ENCODE measurements around the gene ODAD4. TPM values are rescaled to one million over a fixed set of nuclear protein-coding genes. Genes with fewer than 3 reads are reported as not detected.
"Not testable (repeated sequence)": the region's sequence is repeated elsewhere in the genome, so short reads cannot be mapped to it uniquely, and the experiment has no call there.

ODAD4 gene
- total RNA-seq, 3 donors from 2014 or later (not counting 1 experiment from before 2014, with no cell fraction given), result 0.70 to 2.9 (median 0.95) TPM

- Mint-ChIP-seq H3K27me3 (ENCODE audit: low read depth in 2 of 2) (no peaks in the 10 kb centered on the region), H3K4me3 (no peak overlapping the region), H3K4me1 (peaks cover 39 to 40% of the 10 kb centered on the region in 2 donors), H3K9me3 (no peaks in the 10 kb centered on the region), H3K36me3 (no peaks in the 10 kb centered on the region), H3K27ac (peak overlapping the region in 1 of 2 donors; percentile 41)
- H3K9me3 ChIP-seq (ENCODE audit: control insufficient read depth, insufficient read depth, low read length), result no peaks in the 10 kb centered on the region
- TF ChIP-seq CTCF (IDR thresholded peaks at IDR 0.05), result no peak
- H3K4me3 ChIP-seq (ENCODE audit: low read length), result no peak overlapping the region
- no peaks in the 10 kb centered on the region for H3K4me1 ChIP-seq (ENCODE audit: control insufficient read depth, insufficient read depth, low read length)
- intact Hi-C loops (cut with micrococcal nuclease), result no loop called here
- peaks cover 43% of the 10 kb centered on the region for H3K36me3 ChIP-seq (ENCODE audit: control insufficient read depth, insufficient read depth, low read length)
- DNase-seq, result no peak
- H3K27ac ChIP-seq (ENCODE audit: low read length), result no peak overlapping the region
- no peaks in the 10 kb centered on the region for H3K27me3 ChIP-seq (ENCODE audit: control insufficient read depth, insufficient read depth, low read length)
- 96% methylated on average over 4 of the region's 7 CpGs for WGBS (ENCODE audit: insufficient coverage)
- peak in 1 of 3 donors; percentile 14 for ATAC-seq
Observed at GRCh38 chr17:42002175-42002791, 71.9 kb downstream of the ODAD4 start.

GRCh38 chr17:42002792-42003301 lies 72.4 kb downstream of the ODAD4 start:
- Histone ChIP-seq H3K27ac (ENCODE audit: low read length) (no peak overlapping the region), H3K4me1 (ENCODE audit: control insufficient read depth, insufficient read depth, low read length) (no peaks in the 10 kb centered on the region), H3K9me3 (ENCODE audit: control insufficient read depth, insufficient read depth, low read length) (no peaks in the 10 kb centered on the region), H3K27me3 (ENCODE audit: control insufficient read depth, insufficient read depth, low read length) (no peaks in the 10 kb centered on the region), H3K4me3 (ENCODE audit: low read length) (no peak overlapping the region), H3K36me3 (ENCODE audit: control insufficient read depth, insufficient read depth, low read length) (peaks cover 38% of the 10 kb centered on the region)
- ATAC-seq (no peak), DNase-seq (no peak)
- Mint-ChIP-seq H3K27me3 (ENCODE audit: low read depth in 2 of 2) (no peaks in the 10 kb centered on the region), H3K36me3 (no peaks in the 10 kb centered on the region), H3K4me1 (peaks cover 40 to 41% of the 10 kb centered on the region in 2 donors), H3K4me3 (no peak overlapping the region), H3K9me3 (no peaks in the 10 kb centered on the region), H3K27ac (peak overlapping the region in 1 of 2 donors; percentile 41)
- 88% methylated on average over 2 of the region's 3 CpGs for WGBS (ENCODE audit: insufficient coverage)
- intact Hi-C loops (cut with micrococcal nuclease), result no loop called here
- no peak for TF ChIP-seq CTCF (IDR thresholded peaks at IDR 0.05)

GRCh38 chr17:42005166-42005565 lies 74.7 kb downstream of the ODAD4 start:
- DNase-seq (no peak), ATAC-seq (no peak)
- no peaks in the 10 kb centered on the region for H3K27me3 ChIP-seq (ENCODE audit: control insufficient read depth, insufficient read depth, low read length)
- Mint-ChIP-seq H3K27ac (peak overlapping the region; percentile 11 to 12), H3K9me3 (no peaks in the 10 kb centered on the region), H3K4me1 (peaks cover 53 to 54% of the 10 kb centered on the region in 2 donors), H3K4me3 (no peak overlapping the region), H3K27me3 (ENCODE audit: low read depth in 2 of 2) (no peaks in the 10 kb centered on the region), H3K36me3 (no peaks in the 10 kb centered on the region)
- H3K27ac ChIP-seq (ENCODE audit: low read length), result no peak overlapping the region
- intact Hi-C loops (cut with micrococcal nuclease), result no loop called here
- H3K9me3 ChIP-seq (ENCODE audit: control insufficient read depth, insufficient read depth, low read length), result no peaks in the 10 kb centered on the region
- H3K4me1 ChIP-seq (ENCODE audit: control insufficient read depth, insufficient read depth, low read length), result peaks cover 6% of the 10 kb centered on the region
- no peak overlapping the region for H3K4me3 ChIP-seq (ENCODE audit: low read length)
- WGBS (ENCODE audit: insufficient coverage), result 88% methylated on average over 1 of the region's 1 CpG
- H3K36me3 ChIP-seq (ENCODE audit: control insufficient read depth, insufficient read depth, low read length), result peaks cover 35% of the 10 kb centered on the region
- no peak for TF ChIP-seq CTCF (IDR thresholded peaks at IDR 0.05)

GRCh38 chr17:42009170-42009569 lies 78.8 kb downstream of the ODAD4 start:
- no peaks in the 10 kb centered on the region for H3K36me3 Mint-ChIP-seq
- intact Hi-C loops (cut with micrococcal nuclease), result no loop called here
- no peak overlapping the region for H3K4me3 Mint-ChIP-seq
- no peaks in the 10 kb centered on the region for H3K27me3 Mint-ChIP-seq (ENCODE audit: low read depth in 2 of 2)
- DNase-seq, result no peak
- 94% methylated on average over 4 of the region's 4 CpGs for WGBS (ENCODE audit: insufficient coverage)
- H3K9me3 ChIP-seq (ENCODE audit: control insufficient read depth, insufficient read depth, low read length), result no peaks in the 10 kb centered on the region
- H3K27ac ChIP-seq (ENCODE audit: low read length), result no peak overlapping the region
- no peak for ATAC-seq
- H3K27ac Mint-ChIP-seq, result peak overlapping the region in 1 of 2 donors; percentile 44
- H3K9me3 Mint-ChIP-seq, result no peaks in the 10 kb centered on the region
- H3K4me1 ChIP-seq (ENCODE audit: control insufficient read depth, insufficient read depth, low read length), result peaks cover 11% of the 10 kb centered on the region
- H3K4me3 ChIP-seq (ENCODE audit: low read length), result no peak overlapping the region
- no peaks in the 10 kb centered on the region for H3K27me3 ChIP-seq (ENCODE audit: control insufficient read depth, insufficient read depth, low read length)
- H3K36me3 ChIP-seq (ENCODE audit: control insufficient read depth, insufficient read depth, low read length), result peaks cover 9% of the 10 kb centered on the region
- peaks cover 62 to 67% of the 10 kb centered on the region in 2 donors for H3K4me1 Mint-ChIP-seq
- TF ChIP-seq CTCF (IDR thresholded peaks at IDR 0.05), result no peak

- H3K36me3 Mint-ChIP-seq; H3K9me3 ChIP-seq (ENCODE audit: control insufficient read depth, insufficient read depth, low read length); H3K9me3 Mint-ChIP-seq; ATAC-seq; DNase-seq; intact Hi-C loops (cut with micrococcal nuclease); H3K4me3 ChIP-seq (ENCODE audit: low read length); H3K36me3 ChIP-seq (ENCODE audit: control insufficient read depth, insufficient read depth, low read length); H3K27me3 Mint-ChIP-seq (ENCODE audit: low read depth in 2 of 2); H3K27ac ChIP-seq (ENCODE audit: low read length); H3K27me3 ChIP-seq (ENCODE audit: control insufficient read depth, insufficient read depth, low read length): not testable (repeated sequence)
- H3K4me1 Mint-ChIP-seq, result peaks cover 54 to 60% of the 10 kb centered on the region in 2 donors
- H3K4me1 ChIP-seq (ENCODE audit: control insufficient read depth, insufficient read depth, low read length), result peaks cover 16% of the 10 kb centered on the region
- peak overlapping the region; percentile 15 for H3K4me3 Mint-ChIP-seq
- H3K27ac Mint-ChIP-seq, result peak overlapping the region; percentile 39 to 44
- 70% methylated on average over 8 of the region's 9 CpGs for WGBS (ENCODE audit: insufficient coverage)
Observed at GRCh38 chr17:42010266-42010680, 79.9 kb downstream of the ODAD4 start.

All from natural killer cell (primary cell).